KMS-11 (cell line): Measurements from ENCODE around the gene ADD1.

Experiments used
- H2AFZ ChIP-seq: fragments of 200-600 bp; sonication (generic); 2 replicates; pipeline ENCODE4 v1.6.1; 2016; ENCODE audit warnings: antibody characterized with exemption, mixed run types, low read depth
- H3K27ac ChIP-seq: fragments of 200-600 bp; sonication (generic); 2 replicates; pipeline ENCODE4 v1.6.1; 2016; ENCODE audit warnings: mild to moderate bottlenecking, mixed run types
- H3K27me3 ChIP-seq: fragments of 200-600 bp; sonication (generic); 2 replicates; pipeline ENCODE4 v1.6.1; 2017; ENCODE audit warnings: mild to moderate bottlenecking, low read depth, mixed run types, moderate library complexity; ENCODE audit not compliant: insufficient read depth
- H3K36me3 ChIP-seq: fragments of 200-600 bp; sonication (generic); 2 replicates; pipeline ENCODE4 v1.6.1; 2017; ENCODE audit warnings: mild to moderate bottlenecking, mixed run types; ENCODE audit not compliant: insufficient read depth
- H3K4me1 ChIP-seq: fragments of 200-600 bp; sonication (generic); 2 replicates; pipeline ENCODE4 v1.6.1; 2016; ENCODE audit warnings: mild to moderate bottlenecking, low read depth, mixed run types; ENCODE audit not compliant: poor library complexity, severe bottlenecking
- H3K4me2 ChIP-seq: fragments of 200-600 bp; sonication (generic); 2 replicates; pipeline ENCODE4 v1.7.0; 2016; ENCODE audit warnings: mild to moderate bottlenecking, mixed run types
- H3K4me3 ChIP-seq: fragments of 200-600 bp; sonication (generic); IDR thresholded peaks from 2 replicates; pipeline ENCODE4 v1.6.1; 2017; ENCODE audit warnings: low read depth, low read length, mixed read lengths; ENCODE audit not compliant: insufficient read depth
- H3K79me2 ChIP-seq: fragments of 200-600 bp; sonication (generic); 2 replicates; pipeline ENCODE4 v1.6.1; 2016; ENCODE audit warnings: low read depth, mixed run types; ENCODE audit not compliant: insufficient read depth
- H3K9ac ChIP-seq: fragments of 200-600 bp; sonication (generic); 2 replicates; pipeline ENCODE4 v1.6.1; 2016; ENCODE audit warnings: mild to moderate bottlenecking, mixed run types
- H4K20me1 ChIP-seq: fragments of 200-600 bp; sonication (generic); 2 replicates; pipeline ENCODE4 v1.6.1; 2016; ENCODE audit warnings: mild to moderate bottlenecking, mixed run types; ENCODE audit not compliant: insufficient read depth
- CTCF ChIP-seq: fragments of 200-600 bp; sonication (generic); conservative IDR thresholded peaks from 2 replicates; pipeline ENCODE4 v1.6.1; 2017; ENCODE audit warnings: low read depth, mild to moderate bottlenecking, antibody characterized with exemption, low read length, moderate library complexity, mixed read lengths

The ADD1 gene

GRCh38 chr4:2829321-2829932 is 14.2 kb upstream of the ADD1 start:
- no peak for TF ChIP-seq CTCF
- Histone ChIP-seq H3K4me2 (no peak overlapping the region), H3K79me2 (no peaks in the 10 kb centered on the region), H3K27me3 (no peaks in the 10 kb centered on the region), H3K36me3 (no peaks in the 10 kb centered on the region), H3K27ac (no peak overlapping the region), H3K4me3 (no peak overlapping the region), H4K20me1 (no peaks in the 10 kb centered on the region), H3K9ac (no peak overlapping the region), H3K4me1 (no peaks in the 10 kb centered on the region), H2AFZ (no peak overlapping the region)

- H3K4me3 ChIP-seq: no peak overlapping the region
- H3K4me2 ChIP-seq: no peak overlapping the region
- no peak overlapping the region for H3K27ac ChIP-seq
- no peak overlapping the region for H2AFZ ChIP-seq
- H3K36me3 ChIP-seq: no peaks in the 10 kb centered on the region
- H3K27me3 ChIP-seq: no peaks in the 10 kb centered on the region
- no peak for TF ChIP-seq CTCF
- H4K20me1 ChIP-seq: no peaks in the 10 kb centered on the region
- H3K9ac ChIP-seq: no peak overlapping the region
- H3K4me1 ChIP-seq: no peaks in the 10 kb centered on the region
- H3K79me2 ChIP-seq: no peaks in the 10 kb centered on the region
These were observed 13.7 kb upstream of the ADD1 start for GRCh38 chr4:2829933-2830451.

GRCh38 chr4:2830632-2831610 is 12.7 kb upstream of the ADD1 start:
- no peak overlapping the region for H3K4me3 ChIP-seq
- no peak overlapping the region for H3K9ac ChIP-seq
- no peaks in the 10 kb centered on the region for H3K79me2 ChIP-seq
- H3K4me2 ChIP-seq: no peak overlapping the region
- H3K27ac ChIP-seq: no peak overlapping the region
- no peaks in the 10 kb centered on the region for H3K4me1 ChIP-seq
- no peaks in the 10 kb centered on the region for H4K20me1 ChIP-seq
- no peak overlapping the region for H2AFZ ChIP-seq
- H3K36me3 ChIP-seq: no peaks in the 10 kb centered on the region
- H3K27me3 ChIP-seq: no peaks in the 10 kb centered on the region
- TF ChIP-seq CTCF: no peak

GRCh38 chr4:2831611-2832308 is 11.9 kb upstream of the ADD1 start:
- Histone ChIP-seq H3K79me2 (no peaks in the 10 kb centered on the region), H3K27ac (no peak overlapping the region), H3K9ac (no peak overlapping the region), H3K27me3 (no peaks in the 10 kb centered on the region), H3K4me3 (no peak overlapping the region), H4K20me1 (no peaks in the 10 kb centered on the region), H2AFZ (no peak overlapping the region), H3K4me1 (no peaks in the 10 kb centered on the region), H3K4me2 (no peak overlapping the region), H3K36me3 (no peaks in the 10 kb centered on the region)
- no peak for TF ChIP-seq CTCF
